DMS 273 treated with DMSO at 0.1 percent for 48 hours (cell line): ENCODE measurements around the gene RAD23A.
"Not testable (repeated sequence)": the region's sequence is repeated elsewhere in the genome, so short reads cannot be mapped to it uniquely, and the experiment has no call there.

Experiments used
- DNase-seq: peaks from one replicate; lab custom pipeline; 2025; lab: John Stamatoyannopoulos, UW

The RAD23A gene

GRCh38 chr19:12937927-12938778 lies 7.5 kb upstream of the RAD23A start, which contains the start of gene CALR:
TSS of gene CALR (plus strand) at chr19:12938609. CDS start at chr19:12938680, 71 bp downstream.
- peak; percentile 98 for DNase-seq

- no peak for DNase-seq
Observed at GRCh38 chr19:12938779-12939601, 6.7 kb upstream of the RAD23A start.

GRCh38 chr19:12939975-12940423 lies 5.7 kb upstream of the RAD23A start:
- DNase-seq: no peak

- no peak for DNase-seq
Observed at GRCh38 chr19:12940897-12941296, 4.8 kb upstream of the RAD23A start.

GRCh38 chr19:12943437-12944044 lies 2.1 kb upstream of the RAD23A start:
- no peak for DNase-seq

- DNase-seq: no peak
Observed at GRCh38 chr19:12944104-12944674, 1.5 kb upstream of the RAD23A start.

- peak; percentile 49 for DNase-seq
Observed at GRCh38 chr19:12946092-12946721, 545 bp downstream of the RAD23A start.

GRCh38 chr19:12946731-12947496 lies 1.3 kb downstream of the RAD23A start:
- DNase-seq: no peak

- no peak for DNase-seq
Observed at GRCh38 chr19:12947702-12948611, 2.3 kb downstream of the RAD23A start.

GRCh38 chr19:12948612-12949362 lies 3.1 kb downstream of the RAD23A start:
- no peak for DNase-seq

- DNase-seq: no peak
Observed at GRCh38 chr19:12949363-12950283, 4.0 kb downstream of the RAD23A start.

GRCh38 chr19:12952050-12952449 lies 6.4 kb downstream of the RAD23A start:
- not testable (repeated sequence) for DNase-seq

- DNase-seq: peak; percentile 76
Observed at GRCh38 chr19:12952488-12953137, 7.0 kb downstream of the RAD23A start.

- DNase-seq: peak; percentile 88
Observed at GRCh38 chr19:12953138-12953798, 7.6 kb downstream of the RAD23A start.

GRCh38 chr19:12953799-12954611 lies 8.3 kb downstream of the RAD23A start:
- peak; percentile 85 for DNase-seq

GRCh38 chr19:12954612-12954962 lies 8.9 kb downstream of the RAD23A start:
- DNase-seq: no peak
